ENCODE measurements around the gene AKR1E2. TPM values are rescaled to one million over a fixed set of nuclear protein-coding genes. Genes with fewer than 3 reads are reported as not detected.
"Not testable (repeated sequence)": the region's sequence is repeated elsewhere in the genome, so short reads cannot be mapped to it uniquely, and the experiment has no call there.

The AKR1E2 gene
- total RNA-seq, 2 donors from 2014 or later: 1.7 to 10.0 TPM

DNA sequence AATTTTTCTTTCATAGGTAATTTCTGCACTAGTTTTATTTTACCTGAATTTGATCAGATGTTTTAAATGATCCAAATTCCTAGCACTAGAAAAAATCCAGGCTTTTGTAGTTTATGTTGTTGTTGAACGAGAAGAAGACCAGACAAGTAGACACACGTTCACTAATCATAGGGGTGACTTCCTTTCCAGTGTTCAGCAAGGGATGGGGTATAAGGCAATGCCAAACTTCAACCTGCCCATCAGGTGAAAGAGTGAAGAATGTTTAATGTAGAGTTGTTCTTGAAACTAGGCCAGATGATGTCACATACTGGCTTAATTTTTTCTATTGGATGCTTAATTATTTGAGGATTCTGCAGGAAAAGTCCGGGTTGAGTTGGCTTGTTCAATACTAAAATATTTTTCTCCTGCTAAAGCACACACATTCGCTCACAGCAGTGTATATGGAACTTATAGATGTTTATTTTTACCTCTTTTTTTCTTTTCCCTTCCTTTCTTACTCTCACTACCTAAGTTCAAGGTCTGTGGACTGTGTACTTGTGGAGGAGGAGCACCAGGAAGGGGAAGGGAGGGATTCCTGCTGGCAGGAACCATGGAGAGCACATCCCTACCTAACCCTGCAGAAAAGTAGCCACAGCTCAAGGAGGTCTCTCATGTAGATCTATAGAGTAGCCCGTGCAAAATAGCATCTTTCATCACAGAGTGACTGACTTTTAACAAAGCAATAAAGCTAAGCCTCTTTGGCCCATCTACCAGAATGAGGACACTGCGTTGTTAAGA, 23.1 kb upstream of the AKR1E2 start:
- Mint-ChIP-seq H3K27me3 (ENCODE audit: low read depth) (peaks cover 6% of the 10 kb centered on the region), H3K36me3 (ENCODE audit: insufficient read depth in 2 of 2) (no peaks in the 10 kb centered on the region), H3K9me3 (no peaks in the 10 kb centered on the region), H3K27ac (no peak overlapping the region), H3K4me3 (no peak overlapping the region), H3K4me1 (ENCODE audit: low read depth) (no peaks in the 10 kb centered on the region)
- DNase-seq (no peak), ATAC-seq (replicated peaks in 1 of 2) (no peak)

DNA sequence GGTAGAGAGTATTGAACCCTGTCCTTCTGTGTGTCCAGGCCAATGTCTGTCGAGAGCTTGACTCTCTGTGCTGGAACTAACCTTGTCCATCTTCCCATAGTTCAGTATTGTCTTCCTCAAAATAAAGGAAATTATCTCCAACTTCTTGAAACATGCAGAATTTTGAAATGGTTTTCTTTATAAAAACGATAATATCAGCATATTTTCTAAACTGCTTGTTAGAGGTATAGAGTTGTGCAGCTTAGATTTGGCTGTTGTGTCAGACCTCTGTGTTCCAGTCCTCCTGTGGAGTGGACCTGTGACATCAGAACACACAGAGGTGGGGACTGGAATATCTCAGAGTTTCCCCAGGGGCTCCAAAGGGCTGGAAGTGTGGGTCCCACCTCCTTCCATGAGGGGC, 22.2 kb upstream of the AKR1E2 start:
- Mint-ChIP-seq H3K36me3 (ENCODE audit: insufficient read depth in 2 of 2) (no peaks in the 10 kb centered on the region), H3K27me3 (ENCODE audit: low read depth) (peaks cover 6% of the 10 kb centered on the region), H3K4me1 (ENCODE audit: low read depth) (no peaks in the 10 kb centered on the region), H3K27ac (no peak overlapping the region), H3K9me3 (no peaks in the 10 kb centered on the region), H3K4me3 (no peak overlapping the region)
- ATAC-seq (replicated peaks in 1 of 2) (no peak), DNase-seq (no peak)

DNA sequence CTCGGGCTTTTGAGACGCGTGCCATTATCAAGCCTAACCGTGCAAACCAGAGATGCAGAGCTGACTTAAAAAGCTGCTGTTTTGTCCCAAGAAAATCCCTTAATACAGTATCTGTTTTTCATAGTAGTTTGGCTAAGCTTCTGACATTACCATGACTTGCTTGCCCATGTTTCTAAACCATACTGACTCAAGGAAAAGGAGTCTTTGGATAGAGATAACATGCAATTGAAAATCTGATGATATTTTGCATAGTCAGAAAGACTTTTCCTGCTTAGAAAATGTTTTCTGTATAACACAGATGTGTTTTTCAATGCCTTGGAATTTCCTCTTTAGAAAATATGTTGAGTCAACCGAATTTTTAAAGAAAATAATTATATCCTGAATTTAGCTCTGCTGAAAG, 21.5 kb upstream of the AKR1E2 start:
- DNase-seq: no peak
- H3K4me3 Mint-ChIP-seq: no peak overlapping the region
- no peaks in the 10 kb centered on the region for H3K36me3 Mint-ChIP-seq (ENCODE audit: insufficient read depth in 2 of 2)
- ATAC-seq (replicated peaks in 1 of 2): no peak
- peaks cover 6% of the 10 kb centered on the region for H3K27me3 Mint-ChIP-seq (ENCODE audit: low read depth)
- H3K4me1 Mint-ChIP-seq (ENCODE audit: low read depth): no peaks in the 10 kb centered on the region
- no peaks in the 10 kb centered on the region for H3K9me3 Mint-ChIP-seq
- H3K27ac Mint-ChIP-seq: no peak overlapping the region

DNA sequence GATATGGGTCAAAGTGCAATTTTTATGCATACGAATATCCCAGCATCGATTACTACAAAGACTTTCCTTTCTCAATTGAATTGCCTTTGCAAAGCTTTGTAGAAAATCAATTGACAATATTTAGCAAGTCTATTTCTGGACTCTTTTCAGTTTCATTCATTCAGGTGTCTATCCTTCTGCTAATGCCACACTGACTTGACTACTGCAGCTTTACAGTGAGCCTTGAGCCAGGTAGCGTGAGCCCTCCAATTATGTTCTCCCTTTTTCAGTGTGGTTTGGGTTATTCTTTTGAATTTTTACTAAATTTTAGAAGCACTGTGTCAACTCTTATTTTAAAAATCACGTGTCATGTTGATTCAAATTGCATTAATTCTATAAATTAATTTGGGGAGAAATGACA, 19.5 kb upstream of the AKR1E2 start:
- no peak overlapping the region for H3K27ac Mint-ChIP-seq
- no peaks in the 10 kb centered on the region for H3K36me3 Mint-ChIP-seq (ENCODE audit: insufficient read depth in 2 of 2)
- H3K4me1 Mint-ChIP-seq (ENCODE audit: low read depth): no peaks in the 10 kb centered on the region

DNA sequence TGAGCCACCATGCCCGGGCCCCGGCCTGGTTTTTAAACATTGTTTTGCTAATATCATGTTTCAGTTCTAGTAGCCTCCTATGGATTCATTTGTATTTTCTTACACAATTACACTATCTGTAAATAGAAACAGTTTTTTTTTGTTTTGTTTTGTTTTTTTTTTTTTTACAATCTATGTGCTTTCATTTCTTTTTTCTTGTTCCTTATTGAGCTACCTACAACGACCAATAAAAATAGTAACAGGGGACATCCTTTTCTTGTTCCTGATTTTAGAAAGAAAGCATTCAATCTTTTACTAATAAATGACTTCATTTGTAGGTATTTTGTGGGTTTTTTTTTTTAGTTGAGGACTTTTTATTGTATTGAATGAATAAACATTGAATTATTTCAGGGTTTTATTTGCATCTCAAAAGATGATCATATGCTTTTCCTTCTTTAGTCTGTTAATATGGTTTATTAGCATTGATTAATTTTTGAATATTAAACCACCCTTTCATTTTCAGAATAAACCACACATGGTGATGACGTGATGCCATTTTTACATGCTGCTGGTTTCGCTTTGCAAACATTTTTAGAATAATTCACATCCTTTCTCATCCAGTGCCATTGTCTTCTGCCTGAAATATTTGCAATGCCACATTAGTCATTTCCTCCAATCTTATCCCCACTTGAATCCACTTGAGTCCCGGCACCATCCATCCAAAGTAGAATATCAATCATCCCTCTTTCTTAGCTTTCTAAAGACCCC, 18.1 kb upstream of the AKR1E2 start:
- ATAC-seq (replicated peaks in 1 of 2) (no peak), DNase-seq (no peak)
- H3K36me3 Mint-ChIP-seq (ENCODE audit: insufficient read depth in 2 of 2): no peaks in the 10 kb centered on the region
- H3K9me3 Mint-ChIP-seq: no peaks in the 10 kb centered on the region
- H3K27ac Mint-ChIP-seq: no peak overlapping the region
- peaks cover 6% of the 10 kb centered on the region for H3K27me3 Mint-ChIP-seq (ENCODE audit: low read depth)
- H3K4me1 Mint-ChIP-seq (ENCODE audit: low read depth): no peaks in the 10 kb centered on the region
- H3K4me3 Mint-ChIP-seq: no peak overlapping the region

More for the DNA sequence above, 19.5 kb upstream of the AKR1E2 start:
- no peaks in the 10 kb centered on the region for H3K9me3 Mint-ChIP-seq
- ATAC-seq (replicated peaks in 1 of 2) (no peak), DNase-seq (no peak)
- H3K4me3 Mint-ChIP-seq: no peak overlapping the region
- peaks cover 6% of the 10 kb centered on the region for H3K27me3 Mint-ChIP-seq (ENCODE audit: low read depth)

DNA sequence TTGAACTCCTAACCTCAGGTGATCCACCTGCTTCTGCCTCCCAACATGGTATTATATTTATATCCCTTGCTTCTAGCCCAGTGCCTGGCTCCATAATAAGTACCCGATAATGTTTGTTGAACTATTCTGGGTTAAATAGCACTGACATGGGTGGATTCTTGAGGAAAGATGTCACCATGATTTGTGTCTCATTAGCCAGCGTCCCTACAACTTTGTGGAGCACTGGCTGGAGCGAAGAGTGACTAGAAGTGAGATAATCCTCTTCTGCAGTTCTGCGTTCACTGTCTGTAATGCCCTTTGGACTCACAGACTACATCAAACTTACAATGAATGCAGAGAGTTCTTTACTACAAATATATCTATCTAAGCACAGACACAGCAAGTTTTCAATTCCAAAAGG, 16.9 kb upstream of the AKR1E2 start:
- ATAC-seq (replicated peaks in 1 of 2): no peak
- H3K36me3 Mint-ChIP-seq (ENCODE audit: insufficient read depth in 2 of 2): no peaks in the 10 kb centered on the region
- no peak overlapping the region for H3K27ac Mint-ChIP-seq
- no peaks in the 10 kb centered on the region for H3K9me3 Mint-ChIP-seq
- no peaks in the 10 kb centered on the region for H3K4me1 Mint-ChIP-seq (ENCODE audit: low read depth)
- DNase-seq: no peak
- H3K4me3 Mint-ChIP-seq: no peak overlapping the region
- peaks cover 6% of the 10 kb centered on the region for H3K27me3 Mint-ChIP-seq (ENCODE audit: low read depth)

DNA sequence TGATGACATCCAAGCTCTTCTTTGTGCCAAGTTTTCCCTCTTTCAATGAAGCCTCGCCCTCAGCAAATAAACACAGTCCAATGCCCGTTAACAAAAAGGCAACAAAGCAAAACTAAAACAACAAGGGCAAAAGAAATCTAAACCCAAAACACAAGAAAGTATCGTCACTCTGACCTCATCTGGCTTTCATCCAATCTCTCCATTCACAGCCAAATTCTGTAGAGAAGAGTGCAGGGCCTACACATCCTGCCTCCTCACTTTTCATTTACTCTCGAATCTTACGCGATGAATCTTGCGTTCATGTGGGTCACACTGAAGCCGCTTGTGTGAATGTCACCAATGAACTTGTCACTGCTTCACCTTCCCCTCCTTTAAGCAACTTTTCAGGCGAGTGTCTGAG, 15.9 kb upstream of the AKR1E2 start:
- ATAC-seq (replicated peaks in 1 of 2): no peak
- H3K27me3 Mint-ChIP-seq (ENCODE audit: low read depth): peaks cover 6% of the 10 kb centered on the region
- no peaks in the 10 kb centered on the region for H3K36me3 Mint-ChIP-seq (ENCODE audit: insufficient read depth in 2 of 2)
- H3K4me3 Mint-ChIP-seq: no peak overlapping the region
- H3K4me1 Mint-ChIP-seq (ENCODE audit: low read depth): no peaks in the 10 kb centered on the region
- DNase-seq: no peak
- no peak overlapping the region for H3K27ac Mint-ChIP-seq
- no peaks in the 10 kb centered on the region for H3K9me3 Mint-ChIP-seq

DNA sequence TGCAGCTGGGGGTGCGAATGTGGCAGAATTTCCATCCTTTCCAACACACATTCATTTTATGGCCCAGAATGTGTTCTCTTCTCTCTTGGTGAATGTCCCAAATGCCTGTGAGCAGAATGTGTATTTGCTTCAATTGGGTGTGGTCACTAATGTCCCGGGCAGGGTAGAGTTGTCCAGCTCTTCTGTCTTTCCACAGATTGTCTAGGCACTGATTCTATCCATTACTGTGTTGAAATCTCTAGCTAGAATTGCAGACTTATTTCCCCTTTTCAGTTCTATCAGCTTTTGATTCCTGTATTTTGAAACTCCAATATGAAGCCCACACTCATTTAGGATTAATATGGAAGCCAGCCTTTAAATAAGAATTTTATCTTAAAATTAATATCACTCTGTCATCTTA, 14.0 kb upstream of the AKR1E2 start:
- Mint-ChIP-seq H3K27ac (no peak overlapping the region), H3K9me3 (no peaks in the 10 kb centered on the region), H3K4me1 (ENCODE audit: low read depth) (no peaks in the 10 kb centered on the region), H3K4me3 (no peak overlapping the region), H3K27me3 (ENCODE audit: low read depth) (no peaks in the 10 kb centered on the region), H3K36me3 (ENCODE audit: insufficient read depth in 2 of 2) (no peaks in the 10 kb centered on the region)
- DNase-seq (no peak), ATAC-seq (replicated peaks in 1 of 2) (no peak)

DNA sequence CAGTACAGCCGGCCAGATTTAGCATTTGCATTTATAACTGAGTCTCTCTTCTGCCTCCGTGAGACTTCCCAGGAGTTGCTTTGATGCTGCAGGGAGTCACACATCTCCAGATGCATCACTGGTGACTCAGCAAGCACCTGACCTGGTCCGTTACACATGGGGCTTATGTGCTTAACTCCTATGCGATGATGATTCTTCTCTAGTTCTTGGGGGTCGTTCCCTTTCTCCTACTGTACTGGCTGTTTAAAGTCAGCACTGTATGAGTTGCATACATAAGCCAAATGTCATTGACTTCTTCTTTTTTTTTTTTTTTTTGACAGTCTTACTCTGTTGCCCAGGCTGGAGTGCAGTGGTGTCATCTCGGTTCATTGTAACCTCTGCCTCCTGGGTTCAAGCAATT, 13.0 kb upstream of the AKR1E2 start:
- Mint-ChIP-seq H3K27ac (no peak overlapping the region), H3K27me3 (ENCODE audit: low read depth) (no peaks in the 10 kb centered on the region), H3K4me3 (no peak overlapping the region), H3K36me3 (ENCODE audit: insufficient read depth in 2 of 2) (no peaks in the 10 kb centered on the region), H3K4me1 (ENCODE audit: low read depth) (no peaks in the 10 kb centered on the region), H3K9me3 (no peaks in the 10 kb centered on the region)
- DNase-seq (no peak), ATAC-seq (replicated peaks in 1 of 2) (no peak)

DNA sequence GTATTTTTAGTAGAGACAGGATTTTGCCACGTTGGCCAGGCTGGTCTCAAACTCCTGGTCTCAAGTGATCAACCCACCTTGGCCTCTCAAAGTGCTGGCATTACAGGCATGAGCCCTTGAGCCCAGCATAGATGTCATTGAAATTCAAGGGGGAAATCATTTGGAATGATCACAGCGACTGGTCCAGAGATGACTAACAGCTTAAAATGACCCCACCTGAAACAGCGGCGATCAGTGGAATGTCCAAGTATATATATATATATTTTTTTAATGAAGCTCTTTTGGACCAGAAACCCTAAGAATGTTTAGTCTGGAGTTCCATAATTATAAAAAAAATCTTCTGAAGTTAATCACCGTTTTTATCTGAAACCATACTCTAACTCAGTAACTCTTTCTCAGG, 12.5 kb upstream of the AKR1E2 start:
- Mint-ChIP-seq H3K27me3 (ENCODE audit: low read depth) (no peaks in the 10 kb centered on the region), H3K36me3 (ENCODE audit: insufficient read depth in 2 of 2) (no peaks in the 10 kb centered on the region), H3K27ac (no peak overlapping the region), H3K4me3 (no peak overlapping the region), H3K9me3 (no peaks in the 10 kb centered on the region), H3K4me1 (ENCODE audit: low read depth) (no peaks in the 10 kb centered on the region)
- ATAC-seq (replicated peaks in 1 of 2) (no peak), DNase-seq (no peak)

DNA sequence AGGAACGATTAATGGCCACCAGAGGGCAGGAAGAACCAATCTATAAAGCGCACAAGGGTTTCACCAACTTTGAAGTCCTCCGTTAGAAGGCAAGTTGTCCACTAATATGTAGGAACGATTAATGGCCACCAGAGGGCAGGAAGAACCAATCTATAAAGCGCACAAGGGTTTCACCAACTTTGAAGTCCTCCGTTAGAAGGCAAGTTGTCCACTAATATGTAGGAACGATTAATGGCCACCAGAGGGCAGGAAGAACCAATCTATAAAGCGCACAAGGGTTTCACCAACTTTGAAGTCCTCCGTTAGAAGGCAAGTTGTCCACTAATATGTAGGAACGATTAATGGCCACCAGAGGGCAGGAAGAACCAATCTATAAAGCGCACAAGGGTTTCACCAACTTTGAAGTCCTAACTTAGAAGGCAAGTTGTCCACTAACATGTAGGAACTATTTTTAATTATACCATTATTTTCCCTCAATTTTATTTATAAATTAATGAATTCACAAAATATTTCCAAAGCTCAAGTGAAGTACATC, 10.3 kb upstream of the AKR1E2 start:
- not testable (repeated sequence) for H3K36me3 Mint-ChIP-seq (ENCODE audit: insufficient read depth in 2 of 2); H3K4me1 Mint-ChIP-seq (ENCODE audit: low read depth); ATAC-seq (replicated peaks in 1 of 2); H3K9me3 Mint-ChIP-seq; H3K27ac Mint-ChIP-seq; H3K4me3 Mint-ChIP-seq; DNase-seq
- H3K27me3 Mint-ChIP-seq (ENCODE audit: low read depth): peaks cover 12% of the 10 kb centered on the region

DNA sequence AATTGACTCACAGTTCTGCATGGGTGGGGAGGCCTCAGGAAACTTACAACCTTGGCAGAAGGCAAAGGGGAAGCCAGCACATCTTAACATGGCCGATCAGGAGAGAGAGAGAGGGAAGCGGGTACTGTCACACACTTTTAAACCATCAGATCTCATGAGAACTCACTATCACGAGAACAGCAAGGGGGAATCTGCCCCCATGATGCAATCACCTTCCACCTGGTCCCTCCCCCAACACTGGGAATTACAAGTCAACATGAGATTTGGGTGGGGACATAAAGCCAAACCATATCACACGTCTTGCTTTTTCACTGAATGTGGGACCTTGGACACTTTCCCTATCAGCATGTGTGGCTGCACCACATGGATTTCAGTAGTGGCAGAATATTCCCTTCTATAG, 9.0 kb upstream of the AKR1E2 start:
- no peak for ATAC-seq (replicated peaks in 1 of 2)

DNA sequence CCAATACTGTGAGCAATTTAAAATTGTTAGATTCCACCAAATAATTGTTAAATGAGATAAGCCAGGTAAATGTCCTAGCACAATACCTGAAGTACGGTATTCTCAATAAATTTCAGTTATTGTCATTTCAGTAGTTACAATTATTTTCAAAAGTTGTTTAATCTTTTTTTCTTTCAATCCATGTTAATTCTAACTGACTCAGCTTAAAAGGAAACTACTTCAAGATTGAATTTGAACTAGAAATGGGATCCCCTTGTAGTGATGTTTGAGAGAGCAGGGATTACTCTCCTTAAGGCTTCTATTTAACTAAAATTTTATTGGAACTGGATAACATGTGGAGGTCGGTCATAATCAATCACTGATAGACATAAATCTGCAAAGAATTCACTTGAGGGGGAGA, 6.9 kb upstream of the AKR1E2 start:
- Mint-ChIP-seq H3K36me3 (ENCODE audit: insufficient read depth in 2 of 2) (no peaks in the 10 kb centered on the region), H3K4me3 (no peak overlapping the region), H3K4me1 (ENCODE audit: low read depth) (no peaks in the 10 kb centered on the region)

More for the DNA sequence above, 9.0 kb upstream of the AKR1E2 start:
- H3K4me3 Mint-ChIP-seq: no peak overlapping the region
- H3K4me1 Mint-ChIP-seq (ENCODE audit: low read depth): no peaks in the 10 kb centered on the region
- DNase-seq: no peak
- H3K36me3 Mint-ChIP-seq (ENCODE audit: insufficient read depth in 2 of 2): no peaks in the 10 kb centered on the region
- H3K27ac Mint-ChIP-seq: no peak overlapping the region
- no peaks in the 10 kb centered on the region for H3K9me3 Mint-ChIP-seq
- peaks cover 15% of the 10 kb centered on the region for H3K27me3 Mint-ChIP-seq (ENCODE audit: low read depth)

More for the DNA sequence above, 6.9 kb upstream of the AKR1E2 start:
- H3K27me3 Mint-ChIP-seq (ENCODE audit: low read depth): peaks cover 15% of the 10 kb centered on the region
- DNase-seq (no peak), ATAC-seq (replicated peaks in 1 of 2) (no peak)
- no peak overlapping the region for H3K27ac Mint-ChIP-seq
- H3K9me3 Mint-ChIP-seq: no peaks in the 10 kb centered on the region
